Measurements from ENCODE around the gene PRDM16. TPM values are rescaled to one million over a fixed set of nuclear protein-coding genes. Genes with fewer than 3 reads are reported as not detected.

PRDM16 gene
- total and polyA plus RNA-seq, 4 donors = 0.05 to 0.67 (median 0.19) TPM

DNA sequence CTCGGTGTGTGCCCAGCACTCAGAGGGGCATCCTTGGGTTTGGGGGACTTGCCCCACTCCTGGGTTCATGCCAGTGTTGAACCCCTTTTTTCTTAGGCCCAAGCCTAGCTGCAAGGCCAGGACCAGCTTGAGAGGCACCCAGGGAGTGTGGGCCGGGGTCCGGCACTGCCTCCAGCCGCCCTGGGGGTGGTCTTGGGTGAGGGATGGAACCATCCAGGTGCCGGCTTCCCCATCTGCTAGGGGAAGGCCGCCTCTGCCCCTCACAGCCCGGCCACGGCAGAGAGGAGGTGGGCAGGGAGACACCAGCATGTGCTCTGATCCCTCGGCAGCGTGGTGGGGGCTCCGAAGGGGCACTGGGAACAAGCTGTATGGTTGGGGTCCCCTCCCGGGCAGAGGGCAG is 335.3 kb downstream of the PRDM16 start:
- Histone ChIP-seq H3K4me3 (ENCODE audit: low read depth in 1 of 3, low read length in 3 of 3) (no peak overlapping the region), H3K9me3 (ENCODE audit: control insufficient read depth in 4 of 4, low read length in 3 of 4) (no peaks in the 10 kb centered on the region), H3K27me3 (ENCODE audit: control insufficient read depth in 4 of 4, insufficient read depth in 4 of 4, low read length in 3 of 4) (no peaks in the 10 kb centered on the region), H3K27ac (ENCODE audit: low read depth in 1 of 2, low read length in 2 of 2) (no peak overlapping the region), H3K36me3 (ENCODE audit: control insufficient read depth in 4 of 4, insufficient read depth in 3 of 4, low read depth in 1 of 4, low read length in 3 of 4) (no peaks in the 10 kb centered on the region), H3K4me1 (ENCODE audit: control insufficient read depth in 4 of 4, insufficient read depth in 4 of 4, low read length in 3 of 4) (no peaks in the 10 kb centered on the region), H3K9ac (ENCODE audit: low read depth in 1 of 2, low read length in 2 of 2) (no peak overlapping the region)
- TF ChIP-seq TAF1 (conservative IDR thresholded peaks at IDR 0.05) (no peak), FOXA1 (IDR thresholded peaks at IDR 0.05) (no peak), NR2F2 (IDR thresholded peaks at IDR 0.05) (no peak), HNF4G (IDR thresholded peaks at IDR 0.05) (no peak), GABPA (IDR thresholded peaks at IDR 0.05 in 1 of 2, conservative IDR thresholded peaks at IDR 0.05 in 1 of 2) (no peak), HNF4A (conservative IDR thresholded peaks at IDR 0.05) (no peak), EGR1 (IDR thresholded peaks at IDR 0.05; ENCODE audit: low read depth in 2 of 2) (no peak), MAX (IDR thresholded peaks at IDR 0.05) (no peak), YY1 (IDR thresholded peaks at IDR 0.05) (no peak), FOXA2 (IDR thresholded peaks at IDR 0.05) (no peak), REST (IDR thresholded peaks at IDR 0.05) (no peak), RAD21 (IDR thresholded peaks at IDR 0.05) (no peak), SP1 (IDR thresholded peaks at IDR 0.05) (no peak), RXRA (IDR thresholded peaks at IDR 0.05) (no peak), JUND (IDR thresholded peaks at IDR 0.05) (no peak)
- TF ChIP-seq, protein P1, sequence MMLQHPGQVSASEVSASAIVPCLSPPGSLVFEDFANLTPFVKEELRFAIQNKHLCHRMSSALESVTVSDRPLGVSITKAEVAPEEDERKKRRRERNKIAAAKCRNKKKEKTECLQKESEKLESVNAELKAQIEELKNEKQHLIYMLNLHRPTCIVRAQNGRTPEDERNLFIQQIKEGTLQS (IDR thresholded peaks at IDR 0.05) = no peak
- TF ChIP-seq, protein P2, sequence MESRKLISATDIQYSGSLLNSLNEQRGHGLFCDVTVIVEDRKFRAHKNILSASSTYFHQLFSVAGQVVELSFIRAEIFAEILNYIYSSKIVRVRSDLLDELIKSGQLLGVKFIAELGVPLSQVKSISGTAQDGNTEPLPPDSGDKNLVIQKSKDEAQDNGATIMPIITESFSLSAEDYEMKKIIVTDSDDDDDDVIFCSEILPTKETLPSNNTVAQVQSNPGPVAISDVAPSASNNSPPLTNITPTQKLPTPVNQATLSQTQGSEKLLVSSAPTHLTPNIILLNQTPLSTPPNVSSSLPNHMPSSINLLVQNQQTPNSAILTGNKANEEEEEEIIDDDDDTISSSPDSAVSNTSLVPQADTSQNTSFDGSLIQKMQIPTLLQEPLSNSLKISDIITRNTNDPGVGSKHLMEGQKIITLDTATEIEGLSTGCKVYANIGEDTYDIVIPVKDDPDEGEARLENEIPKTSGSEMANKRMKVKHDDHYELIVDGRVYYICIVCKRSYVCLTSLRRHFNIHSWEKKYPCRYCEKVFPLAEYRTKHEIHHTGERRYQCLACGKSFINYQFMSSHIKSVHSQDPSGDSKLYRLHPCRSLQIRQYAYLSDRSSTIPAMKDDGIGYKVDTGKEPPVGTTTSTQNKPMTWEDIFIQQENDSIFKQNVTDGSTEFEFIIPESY (IDR thresholded peaks at IDR 0.05) = no peak
- TF ChIP-seq, protein P3, sequence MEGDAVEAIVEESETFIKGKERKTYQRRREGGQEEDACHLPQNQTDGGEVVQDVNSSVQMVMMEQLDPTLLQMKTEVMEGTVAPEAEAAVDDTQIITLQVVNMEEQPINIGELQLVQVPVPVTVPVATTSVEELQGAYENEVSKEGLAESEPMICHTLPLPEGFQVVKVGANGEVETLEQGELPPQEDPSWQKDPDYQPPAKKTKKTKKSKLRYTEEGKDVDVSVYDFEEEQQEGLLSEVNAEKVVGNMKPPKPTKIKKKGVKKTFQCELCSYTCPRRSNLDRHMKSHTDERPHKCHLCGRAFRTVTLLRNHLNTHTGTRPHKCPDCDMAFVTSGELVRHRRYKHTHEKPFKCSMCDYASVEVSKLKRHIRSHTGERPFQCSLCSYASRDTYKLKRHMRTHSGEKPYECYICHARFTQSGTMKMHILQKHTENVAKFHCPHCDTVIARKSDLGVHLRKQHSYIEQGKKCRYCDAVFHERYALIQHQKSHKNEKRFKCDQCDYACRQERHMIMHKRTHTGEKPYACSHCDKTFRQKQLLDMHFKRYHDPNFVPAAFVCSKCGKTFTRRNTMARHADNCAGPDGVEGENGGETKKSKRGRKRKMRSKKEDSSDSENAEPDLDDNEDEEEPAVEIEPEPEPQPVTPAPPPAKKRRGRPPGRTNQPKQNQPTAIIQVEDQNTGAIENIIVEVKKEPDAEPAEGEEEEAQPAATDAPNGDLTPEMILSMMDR (IDR thresholded peaks at IDR 0.05; ENCODE audit: low read depth, low read length, missing input control) = no peak
- WGBS = 86% methylated on average over 12 of the region's 12 CpGs
- no peak for DNase-seq (ENCODE audit: low spot score)
